Liver (tissue), 9 donors: ENCODE results near the gene CES2. TPM values are rescaled to one million over a fixed set of nuclear protein-coding genes. Genes with fewer than 3 reads are reported as not detected.

Source experiments
- DNase-seq: peaks from one replicate; pipeline ENCODE4 v3.0.0-alpha.2; 2017; ENCODE audit warnings: low spot score
- H3K27ac ChIP-seq, 2 donors: one replicate each; pipeline ENCODE4 v1.7.0; 2013; ENCODE audit warnings: inconsistent platforms in 2 of 2, low read length in 2 of 2, control low read depth in 1 of 2, low read depth in 1 of 2, mild to moderate bottlenecking in 1 of 2
- H3K27me3 ChIP-seq, 4 donors: one replicate each; pipeline versions ENCODE4 v1.6.1 to v1.7.0; 2013; ENCODE audit warnings: low read length in 3 of 4, inconsistent platforms in 1 of 4, mild to moderate bottlenecking in 1 of 4, moderate library complexity in 1 of 4; ENCODE audit not compliant: control insufficient read depth in 4 of 4, insufficient read depth in 4 of 4
- H3K36me3 ChIP-seq, 4 donors: one replicate each; pipeline versions ENCODE4 v1.6.1 to v1.7.0; 2013; ENCODE audit warnings: low read length in 3 of 4, mild to moderate bottlenecking in 3 of 4, low read depth in 1 of 4, moderate library complexity in 1 of 4; ENCODE audit not compliant: control insufficient read depth in 4 of 4, insufficient read depth in 3 of 4
- H3K4me1 ChIP-seq, 4 donors: one replicate each; pipeline versions ENCODE4 v1.6.1 to v1.7.0; 2013; ENCODE audit warnings: low read length in 3 of 4, mild to moderate bottlenecking in 3 of 4, moderate library complexity in 1 of 4; ENCODE audit not compliant: control insufficient read depth in 4 of 4, insufficient read depth in 4 of 4
- H3K4me3 ChIP-seq, 3 donors: one replicate each; pipeline versions ENCODE4 v1.6.1 to v1.7.0; 2013; ENCODE audit warnings: low read length in 3 of 3, control low read depth in 1 of 3, low read depth in 1 of 3, mild to moderate bottlenecking in 1 of 3
- H3K9ac ChIP-seq, 2 donors: one replicate each; pipeline ENCODE4 v1.7.0; 2013; ENCODE audit warnings: low read length in 2 of 2, mild to moderate bottlenecking in 2 of 2, moderate library complexity in 2 of 2, control low read depth in 1 of 2, low read depth in 1 of 2
- H3K9me3 ChIP-seq, 4 donors: one replicate each; pipeline versions ENCODE4 v1.6.1 to v1.7.0; 2013; ENCODE audit warnings: low read length in 3 of 4; ENCODE audit not compliant: control insufficient read depth in 4 of 4
- ATF3 ChIP-seq: IDR thresholded peaks from 2 replicates; pipeline ENCODE4 v1.6.1; 2016; ENCODE audit warnings: antibody characterized with exemption
- EGR1 ChIP-seq, 2 donors: IDR thresholded peaks; 2 replicates each; pipeline ENCODE4 v1.6.1; 2016 to 2018; ENCODE audit warnings: antibody characterized with exemption in 2 of 2, low read depth in 2 of 2
- FOXA1 ChIP-seq: IDR thresholded peaks from 2 replicates; pipeline ENCODE4 v1.6.1; 2016; ENCODE audit warnings: antibody characterized with exemption
- FOXA2 ChIP-seq: IDR thresholded peaks from 2 replicates; pipeline ENCODE4 v1.6.1; 2016; ENCODE audit warnings: antibody characterized with exemption
- GABPA ChIP-seq, 2 donors: IDR thresholded peaks in 1 of 2; conservative IDR thresholded peaks in 1 of 2; 2 replicates each; pipeline ENCODE4 v1.6.1; 2016; ENCODE audit warnings: antibody characterized with exemption in 2 of 2, mild to moderate bottlenecking in 1 of 2, moderate library complexity in 1 of 2
- HNF4A ChIP-seq, 2 donors: conservative IDR thresholded peaks; 2 replicates each; pipeline ENCODE4 v1.6.1; 2016; ENCODE audit warnings: antibody characterized with exemption in 2 of 2, mild to moderate bottlenecking in 2 of 2
- HNF4G ChIP-seq: IDR thresholded peaks from 2 replicates; pipeline ENCODE4 v1.6.1; 2016; ENCODE audit warnings: antibody characterized with exemption
- JUND ChIP-seq, 2 donors: IDR thresholded peaks; 2 replicates each; pipeline ENCODE4 v1.6.1; 2016; ENCODE audit warnings: antibody characterized with exemption in 2 of 2
- MAX ChIP-seq: IDR thresholded peaks from 2 replicates; pipeline ENCODE4 v1.6.1; 2016; ENCODE audit warnings: antibody characterized with exemption
- NR2F2 ChIP-seq: IDR thresholded peaks from 2 replicates; pipeline ENCODE4 v1.6.1; 2016; ENCODE audit warnings: antibody characterized with exemption
- RAD21 ChIP-seq, 2 donors: IDR thresholded peaks; 2 replicates each; pipeline ENCODE4 v1.6.1; 2016; ENCODE audit warnings: antibody characterized with exemption in 2 of 2, mild to moderate bottlenecking in 2 of 2
- REST ChIP-seq: IDR thresholded peaks from 2 replicates; pipeline ENCODE4 v1.6.1; 2016; ENCODE audit warnings: antibody characterized with exemption, mild to moderate bottlenecking
- SP1 ChIP-seq: IDR thresholded peaks from 2 replicates; pipeline ENCODE4 v1.6.1; 2018; ENCODE audit warnings: antibody characterized with exemption, mild to moderate bottlenecking
- YY1 ChIP-seq: IDR thresholded peaks from 2 replicates; pipeline ENCODE4 v1.6.1; 2016; ENCODE audit warnings: antibody characterized with exemption, mild to moderate bottlenecking
- ZBTB33 ChIP-seq: IDR thresholded peaks from 2 replicates; pipeline ENCODE4 v1.6.1; 2016; ENCODE audit warnings: antibody characterized with exemption
- WGBS: extraction: QIAGEN DNeasy Blood & Tissue Kit; methylation state at CpG from one replicate; pipeline ENCODE4 v1.1.7; 2013; 5-methylcytosine and 5-hydroxymethylcytosine counted together
- polyA plus RNA-seq, 2 donors: library from polyadenylated mRNA; stranded (reverse) in 1 of 2; unstranded in 1 of 2; fragments of 200-250 nt in 1 of 2; fragments of >200 nt in 1 of 2; fragmentation: Nextera tagmentation in 1 of 2; extraction: Ambion mirVana in 1 of 2; gene quantifications; one replicate each; pipeline versions ENCODE4 v1.2.1 to v1.2.3, GENCODE V29; 2013 to 2015
- total RNA-seq, 2 donors: library from RNA; depleted of rRNA; stranded (reverse); fragments of >200 nt; gene quantifications; one replicate each; pipeline ENCODE4 v1.2.3, GENCODE V29; 2014
- donor health status: healthy.
- donor health status: healthy.
- donor health status: healthy.
- donor health status: healthy.
- donor health status: healthy.

Gene CES2
- total and polyA plus RNA-seq, 4 donors: 21.2 to 200 (median 182) TPM

- no peaks in the 10 kb centered on the region for H3K27me3 ChIP-seq
- peak within 1 kb of the TSS in 1 of 3 donors; percentile 27 for H3K4me3 ChIP-seq
- peaks cover 2 to 14% (median 6%) of the 10 kb centered on the region in 4 donors for H3K4me1 ChIP-seq
- DNase-seq: no peak
- 15% methylated on average over 42 of the region's 42 CpGs for WGBS
- H3K36me3 ChIP-seq: no peaks in the 10 kb centered on the region
- H3K9ac ChIP-seq: no peak within 1 kb of the TSS
- peak in 1 of 2 donors; percentile 23 for TF ChIP-seq EGR1 (IDR thresholded peaks at IDR 0.05; ENCODE audit: low read depth in 2 of 2)
- TF ChIP-seq JUND (IDR thresholded peaks at IDR 0.05): no peak
- peak within 1 kb of the TSS in 1 of 2 donors; percentile 19 for H3K27ac ChIP-seq
- H3K9me3 ChIP-seq: no peaks in the 10 kb centered on the region
These were observed 9.9 kb upstream of the CES2 start, which contains the start of gene RRAD for GRCh38 chr16:66925322-66925840. TSS of gene RRAD (minus strand) at chr16:66925535. CDS start at chr16:66925179, 356 bp downstream.

GRCh38 chr16:66926171-66926947 lies 9.0 kb upstream of the CES2 start:
- H3K4me1 ChIP-seq: peaks cover 2 to 14% (median 8%) of the 10 kb centered on the region in 4 donors
- no peaks in the 10 kb centered on the region for H3K27me3 ChIP-seq
- WGBS: 52% methylated on average over 5 of the region's 5 CpGs
- DNase-seq: no peak
- H3K4me3 ChIP-seq: no peak overlapping the region
- H3K9ac ChIP-seq: no peak overlapping the region
- no peaks in the 10 kb centered on the region for H3K9me3 ChIP-seq
- TF ChIP-seq ZBTB33: no peak
- no peak for TF ChIP-seq ATF3
- no peak for TF ChIP-seq YY1
- no peak for TF ChIP-seq FOXA1
- no peak for TF ChIP-seq HNF4G
- TF ChIP-seq MAX: no peak
- no peak for TF ChIP-seq GABPA (IDR thresholded peaks at IDR 0.05 in 1 of 2, conservative IDR thresholded peaks at IDR 0.05 in 1 of 2)
- TF ChIP-seq REST: no peak
- no peak for TF ChIP-seq RAD21 (IDR thresholded peaks at IDR 0.05)
- no peak for TF ChIP-seq HNF4A (conservative IDR thresholded peaks at IDR 0.05)
- TF ChIP-seq NR2F2: no peak
- no peak for TF ChIP-seq SP1
- no peak for TF ChIP-seq FOXA2
- H3K36me3 ChIP-seq: no peaks in the 10 kb centered on the region
- no peak overlapping the region for H3K27ac ChIP-seq
